Activated gamma-delta T cell treated with anti-CD3 and anti-CD28 coated beads, Interleukin-2, amount 50 U/mL, for 16 hours (primary cell): ENCODE measurements around the gene UACA.

ENCODE experiments used
- DNase-seq: peaks from one replicate; pipeline ENCODE4 v3.0.0-alpha.2; 2020; ENCODE audit warnings: low read depth

The UACA gene

GRCh38 chr15:70788114-70789049, 25.0 kb upstream of the UACA start:
- no peak for DNase-seq

GRCh38 chr15:70786996-70787395, 23.6 kb upstream of the UACA start:
- no peak for DNase-seq

GRCh38 chr15:70783610-70784022, 20.3 kb upstream of the UACA start:
- DNase-seq: no peak

GRCh38 chr15:70783041-70783440, 19.7 kb upstream of the UACA start:
- no peak for DNase-seq

- DNase-seq: no peak
These were observed 17.9 kb upstream of the UACA start for GRCh38 chr15:70781236-70781635.

- no peak for DNase-seq
These were observed 15.1 kb upstream of the UACA start for GRCh38 chr15:70778258-70779076.

- DNase-seq: no peak
These were observed 14.0 kb upstream of the UACA start for GRCh38 chr15:70777170-70777926.

- DNase-seq: no peak
These were observed 11.8 kb upstream of the UACA start for GRCh38 chr15:70775160-70775559.

GRCh38 chr15:70772402-70772801, 9.0 kb upstream of the UACA start:
- DNase-seq: no peak

GRCh38 chr15:70770863-70771262, 7.5 kb upstream of the UACA start:
- DNase-seq: no peak

GRCh38 chr15:70768257-70768883, 5.0 kb upstream of the UACA start:
- no peak for DNase-seq

- DNase-seq: no peak
These were observed 4.3 kb upstream of the UACA start for GRCh38 chr15:70767667-70768066.

GRCh38 chr15:70766597-70766996, 3.2 kb upstream of the UACA start:
- no peak for DNase-seq

- DNase-seq: no peak
These were observed 2.3 kb upstream of the UACA start for GRCh38 chr15:70765504-70766281.

- no peak for DNase-seq
These were observed 782 bp upstream of the UACA start for GRCh38 chr15:70763950-70764730.

GRCh38 chr15:70762469-70763119, 764 bp downstream of the UACA start:
- DNase-seq: no peak

GRCh38 chr15:70761931-70762468, 1.4 kb downstream of the UACA start:
- no peak for DNase-seq

- DNase-seq: no peak
These were observed 2.3 kb downstream of the UACA start for GRCh38 chr15:70761046-70761445.

GRCh38 chr15:70758790-70759462, 4.4 kb downstream of the UACA start:
- DNase-seq: no peak
